ENCODE results near the gene NRSN1.
"Not testable (repeated sequence)": the region's sequence is repeated elsewhere in the genome, so short reads cannot be mapped to it uniquely, and the experiment has no call there.

The NRSN1 gene

GRCh38 chr6:24142733-24143132, 16.7 kb downstream of the NRSN1 start:
- DNase-seq, result not testable (repeated sequence)

GRCh38 chr6:24145690-24146131, 19.7 kb downstream of the NRSN1 start:
- no peak for DNase-seq

- no peak for DNase-seq
These were observed 20.9 kb downstream of the NRSN1 start for GRCh38 chr6:24146871-24147270.

- DNase-seq, result no peak
These were observed 21.6 kb downstream of the NRSN1 start for GRCh38 chr6:24147511-24148153.

- no peak for DNase-seq
These were observed 22.1 kb downstream of the NRSN1 start for GRCh38 chr6:24148154-24148570.

- no peak for DNase-seq
These were observed 22.7 kb downstream of the NRSN1 start for GRCh38 chr6:24148684-24149083.

- no peak for DNase-seq
These were observed 23.3 kb downstream of the NRSN1 start for GRCh38 chr6:24149296-24149695.

- no peak for DNase-seq
These were observed 23.8 kb downstream of the NRSN1 start for GRCh38 chr6:24149836-24150235.

- DNase-seq, result no peak
These were observed 26.0 kb downstream of the NRSN1 start for GRCh38 chr6:24152014-24152413.

GRCh38 chr6:24154121-24154520, 28.1 kb downstream of the NRSN1 start:
- no peak for DNase-seq

- DNase-seq, result no peak
These were observed 31.9 kb downstream of the NRSN1 start for GRCh38 chr6:24157886-24158285.

GRCh38 chr6:24183584-24183983, 57.6 kb downstream of the NRSN1 start:
- DNase-seq, result no peak

- DNase-seq, result no peak
These were observed 60.3 kb downstream of the NRSN1 start for GRCh38 chr6:24186349-24186748.

GRCh38 chr6:24187965-24188577, 62.1 kb downstream of the NRSN1 start:
- DNase-seq, result no peak

GRCh38 chr6:24188578-24189080, 62.6 kb downstream of the NRSN1 start:
- no peak for DNase-seq

GRCh38 chr6:24191346-24191745, 65.3 kb downstream of the NRSN1 start:
- DNase-seq, result no peak

- no peak for DNase-seq
These were observed 67.3 kb downstream of the NRSN1 start for GRCh38 chr6:24193364-24193763.

- no peak for DNase-seq
These were observed 69.1 kb downstream of the NRSN1 start for GRCh38 chr6:24194978-24195700.

GRCh38 chr6:24195836-24196597, 70.0 kb downstream of the NRSN1 start:
- DNase-seq, result no peak
